B cell (primary cell): ENCODE results near the gene HOGA1.

Experiments
- EZH2 ChIP-seq: IDR thresholded peaks from 2 replicates; pipeline ENCODE4 v1.6.1; 2012; ENCODE audit warnings: borderline replicate concordance, low read depth, mild to moderate bottlenecking, moderate library complexity, low read length; ENCODE audit not compliant: insufficient read depth, poor library complexity, severe bottlenecking
- TF ChIP-seq, protein P1 (sequence below): fragments of 200-600 bp; IDR thresholded peaks from one replicate; pipeline ENCODE4 v1.8.0; 2022; ENCODE audit warnings: antibody characterized with exemption, mild to moderate bottlenecking

DNA sequence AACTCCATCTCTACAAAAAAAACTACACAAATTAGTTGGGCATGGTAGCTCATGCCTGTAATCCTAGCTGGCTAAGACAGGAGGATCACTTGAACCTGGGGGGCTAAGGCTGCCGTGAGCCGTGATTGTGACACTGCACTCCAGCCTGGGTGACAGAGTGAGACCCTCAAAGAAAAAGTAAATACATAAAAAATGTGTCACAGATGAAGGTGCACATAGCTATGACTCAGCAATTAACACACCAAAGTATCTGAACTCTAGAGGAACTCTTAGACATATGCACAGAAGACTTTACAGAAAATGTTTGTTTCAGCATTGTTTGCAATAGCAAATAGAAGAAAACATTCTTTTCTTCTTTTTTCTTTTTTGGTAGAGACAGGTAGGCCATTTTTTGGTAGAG, 13.6 kb downstream of the HOGA1 start:
- TF ChIP-seq, protein P1, sequence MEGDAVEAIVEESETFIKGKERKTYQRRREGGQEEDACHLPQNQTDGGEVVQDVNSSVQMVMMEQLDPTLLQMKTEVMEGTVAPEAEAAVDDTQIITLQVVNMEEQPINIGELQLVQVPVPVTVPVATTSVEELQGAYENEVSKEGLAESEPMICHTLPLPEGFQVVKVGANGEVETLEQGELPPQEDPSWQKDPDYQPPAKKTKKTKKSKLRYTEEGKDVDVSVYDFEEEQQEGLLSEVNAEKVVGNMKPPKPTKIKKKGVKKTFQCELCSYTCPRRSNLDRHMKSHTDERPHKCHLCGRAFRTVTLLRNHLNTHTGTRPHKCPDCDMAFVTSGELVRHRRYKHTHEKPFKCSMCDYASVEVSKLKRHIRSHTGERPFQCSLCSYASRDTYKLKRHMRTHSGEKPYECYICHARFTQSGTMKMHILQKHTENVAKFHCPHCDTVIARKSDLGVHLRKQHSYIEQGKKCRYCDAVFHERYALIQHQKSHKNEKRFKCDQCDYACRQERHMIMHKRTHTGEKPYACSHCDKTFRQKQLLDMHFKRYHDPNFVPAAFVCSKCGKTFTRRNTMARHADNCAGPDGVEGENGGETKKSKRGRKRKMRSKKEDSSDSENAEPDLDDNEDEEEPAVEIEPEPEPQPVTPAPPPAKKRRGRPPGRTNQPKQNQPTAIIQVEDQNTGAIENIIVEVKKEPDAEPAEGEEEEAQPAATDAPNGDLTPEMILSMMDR = no peak
- TF ChIP-seq EZH2 = no peak
